Activated CD8-positive, alpha-beta memory T cell treated with anti-CD3 and anti-CD28 coated beads, Interleukin-2, amount 50 U/mL, for 48 hours (primary cell): ENCODE data around the gene PMM2.

Experiments
- DNase-seq: peaks from one replicate; pipeline ENCODE4 v3.0.0-alpha.2; 2020

Gene PMM2

DNA sequence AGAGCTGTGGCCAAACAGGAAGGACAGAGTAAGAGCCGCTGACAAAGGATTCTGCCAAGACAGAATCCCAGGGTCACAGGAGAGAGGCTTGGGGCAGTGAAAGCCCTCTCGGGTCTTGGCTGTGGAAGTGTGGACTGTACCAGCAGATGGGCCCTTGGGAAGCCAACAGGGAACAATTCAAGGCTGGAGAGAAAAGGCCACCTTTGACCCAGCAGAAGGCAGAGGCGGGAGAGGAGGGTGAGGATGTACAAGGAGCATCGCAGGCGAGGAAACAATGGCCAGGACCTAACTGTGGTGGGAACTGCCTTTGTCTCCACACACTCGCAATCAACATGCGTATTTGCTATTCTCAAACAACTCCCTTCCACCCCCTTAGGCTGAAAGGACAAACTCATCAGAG, 55.5 kb downstream of the PMM2 start:
- no peak for DNase-seq

DNA sequence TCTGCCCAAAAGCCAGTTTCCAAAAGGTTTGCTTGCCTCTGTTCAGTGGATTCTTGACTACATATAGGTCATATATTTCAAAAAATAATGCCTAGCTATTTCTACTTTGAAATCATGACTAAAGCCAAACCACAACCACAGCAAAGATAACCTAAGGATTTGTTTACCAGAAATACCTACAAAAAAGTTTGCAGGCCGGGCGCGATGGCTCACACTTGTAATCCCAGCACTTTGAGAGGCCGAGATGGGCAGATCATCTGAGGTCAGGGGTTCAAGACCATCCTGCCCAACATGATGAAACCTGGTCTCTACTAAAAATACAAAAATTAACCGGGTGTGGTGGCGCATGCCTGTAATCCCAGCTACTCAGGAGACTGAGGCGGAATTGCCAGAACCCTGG, 56.0 kb downstream of the PMM2 start:
- no peak for DNase-seq

DNA sequence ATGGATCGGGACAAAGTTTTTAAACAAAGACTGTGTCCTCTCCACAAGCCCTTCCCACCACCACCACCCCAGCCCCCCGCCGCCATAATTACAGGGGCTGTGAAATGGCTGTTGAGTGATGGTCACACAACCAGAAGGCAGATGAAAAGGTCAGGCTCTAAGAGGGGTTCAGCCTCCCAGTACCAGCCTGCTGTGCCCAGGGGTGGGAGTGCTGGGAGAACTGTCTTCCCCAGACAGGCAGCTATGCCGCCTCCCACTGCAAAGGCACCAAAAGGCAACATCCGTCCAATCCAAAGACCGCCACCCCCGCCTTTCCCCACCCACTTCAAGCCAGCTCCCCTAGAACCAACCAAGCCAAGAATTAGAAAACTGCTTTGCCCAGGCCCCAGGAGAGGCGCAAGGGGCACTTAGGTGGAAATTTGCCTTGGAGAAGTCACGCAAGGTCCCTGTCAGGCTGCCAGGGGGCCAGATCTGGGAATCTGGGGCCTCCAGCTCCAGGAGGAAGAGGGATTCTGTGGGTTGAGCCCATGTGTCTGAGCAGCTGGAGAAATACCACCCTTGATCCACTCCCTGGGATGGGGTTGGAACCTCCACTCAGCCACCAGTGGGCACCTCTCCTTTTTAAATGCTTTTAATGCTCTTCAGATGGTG, 56.8 kb downstream of the PMM2 start:
- no peak for DNase-seq

DNA sequence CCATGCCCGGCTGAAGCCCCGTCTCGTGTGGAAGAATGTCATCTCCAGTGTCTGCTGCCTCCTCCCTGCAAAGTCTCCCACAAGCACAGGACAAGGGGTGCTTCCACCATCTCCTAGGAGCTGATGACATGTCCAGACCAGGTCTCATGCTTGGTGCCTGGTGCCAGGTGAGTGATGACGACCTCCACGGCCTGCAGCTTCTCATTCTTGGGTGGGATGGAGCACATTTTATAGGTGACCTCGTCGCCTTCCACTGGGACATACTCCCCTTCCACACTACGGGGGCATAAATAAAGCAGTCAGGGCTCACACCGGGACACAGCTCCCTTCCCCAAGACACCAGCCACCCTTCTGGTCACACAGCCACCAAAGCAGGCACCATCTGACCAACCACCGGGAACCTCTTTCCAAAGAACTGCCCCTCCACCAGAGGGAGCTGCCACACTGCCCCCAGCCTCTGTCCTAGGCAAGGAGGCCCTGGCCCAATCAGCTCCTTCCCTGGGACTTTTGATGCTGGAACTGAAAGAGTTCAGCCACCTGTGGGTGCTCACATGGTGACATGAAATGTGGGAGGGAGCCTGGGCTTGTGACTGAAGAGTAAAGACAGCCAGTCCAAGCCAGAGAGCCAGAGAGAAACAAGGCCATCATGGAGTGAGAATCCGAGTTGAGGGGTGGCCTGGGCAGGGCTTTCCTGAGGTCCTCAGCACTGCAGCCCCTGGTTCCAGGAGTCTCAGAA, 57.6 kb downstream of the PMM2 start:
- no peak for DNase-seq

DNA sequence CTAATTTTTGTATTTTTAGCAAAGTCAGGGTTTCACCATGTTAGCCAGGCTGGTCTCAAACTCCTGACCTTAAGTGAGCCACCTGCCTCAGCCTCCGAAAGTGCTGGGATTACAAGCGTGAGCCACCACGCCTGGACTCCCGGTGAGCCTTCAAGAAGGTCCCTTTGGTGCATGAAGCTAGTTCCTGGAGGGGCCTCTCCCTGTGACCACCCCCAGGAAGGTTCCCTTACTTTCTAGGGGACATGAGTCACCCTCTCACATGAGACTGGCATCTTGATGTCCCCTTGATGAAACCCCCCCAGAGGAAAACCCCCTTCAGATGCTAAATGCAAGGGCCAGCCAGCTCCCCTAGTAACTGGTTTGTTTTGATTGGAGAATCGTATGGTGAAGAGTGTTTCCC, 58.3 kb downstream of the PMM2 start:
- no peak for DNase-seq

DNA sequence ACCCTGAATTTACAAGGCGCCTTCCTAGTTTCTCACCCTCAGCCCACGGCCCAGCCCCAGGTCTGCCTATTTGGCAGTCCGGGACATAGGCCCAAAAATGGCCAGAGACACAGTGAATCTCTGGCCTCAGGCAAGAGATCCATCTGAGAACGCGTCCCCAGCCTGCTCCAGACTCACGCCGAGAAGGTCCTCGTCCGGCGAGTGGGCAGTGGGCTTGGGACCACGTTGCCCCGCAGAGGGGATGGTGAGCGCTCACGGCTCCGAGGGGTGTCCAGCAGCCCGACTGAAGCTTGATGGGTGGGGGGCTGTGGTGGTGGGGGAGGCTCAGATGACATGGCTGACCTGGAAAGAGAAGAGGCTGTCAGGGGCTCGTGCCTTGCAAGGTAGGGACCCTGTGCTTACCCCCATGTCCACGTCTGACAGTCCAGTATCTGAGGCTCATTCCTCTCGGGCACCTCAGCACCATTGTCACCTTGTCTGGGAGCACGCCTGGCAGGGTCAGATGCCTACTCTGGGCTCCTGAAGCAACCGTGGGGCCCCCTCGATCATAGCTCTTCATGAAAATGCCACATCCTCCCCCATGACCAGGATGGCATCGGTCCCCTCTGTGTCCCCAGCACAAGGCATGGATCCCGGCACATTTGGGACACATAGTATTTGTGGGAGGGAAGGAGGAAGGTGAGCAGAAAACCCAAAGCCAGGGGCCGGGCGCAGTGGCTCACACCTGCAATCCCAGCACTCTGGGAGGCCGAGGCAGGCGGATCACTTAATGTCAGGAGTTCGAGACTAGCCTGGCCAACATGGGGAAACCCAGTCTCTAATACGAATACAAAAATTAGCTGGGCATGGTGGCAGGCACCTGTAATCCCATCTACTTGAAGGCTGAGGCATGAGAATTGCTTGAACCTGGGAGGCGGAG, 61.6 kb downstream of the PMM2 start:
- no peak for DNase-seq

DNA sequence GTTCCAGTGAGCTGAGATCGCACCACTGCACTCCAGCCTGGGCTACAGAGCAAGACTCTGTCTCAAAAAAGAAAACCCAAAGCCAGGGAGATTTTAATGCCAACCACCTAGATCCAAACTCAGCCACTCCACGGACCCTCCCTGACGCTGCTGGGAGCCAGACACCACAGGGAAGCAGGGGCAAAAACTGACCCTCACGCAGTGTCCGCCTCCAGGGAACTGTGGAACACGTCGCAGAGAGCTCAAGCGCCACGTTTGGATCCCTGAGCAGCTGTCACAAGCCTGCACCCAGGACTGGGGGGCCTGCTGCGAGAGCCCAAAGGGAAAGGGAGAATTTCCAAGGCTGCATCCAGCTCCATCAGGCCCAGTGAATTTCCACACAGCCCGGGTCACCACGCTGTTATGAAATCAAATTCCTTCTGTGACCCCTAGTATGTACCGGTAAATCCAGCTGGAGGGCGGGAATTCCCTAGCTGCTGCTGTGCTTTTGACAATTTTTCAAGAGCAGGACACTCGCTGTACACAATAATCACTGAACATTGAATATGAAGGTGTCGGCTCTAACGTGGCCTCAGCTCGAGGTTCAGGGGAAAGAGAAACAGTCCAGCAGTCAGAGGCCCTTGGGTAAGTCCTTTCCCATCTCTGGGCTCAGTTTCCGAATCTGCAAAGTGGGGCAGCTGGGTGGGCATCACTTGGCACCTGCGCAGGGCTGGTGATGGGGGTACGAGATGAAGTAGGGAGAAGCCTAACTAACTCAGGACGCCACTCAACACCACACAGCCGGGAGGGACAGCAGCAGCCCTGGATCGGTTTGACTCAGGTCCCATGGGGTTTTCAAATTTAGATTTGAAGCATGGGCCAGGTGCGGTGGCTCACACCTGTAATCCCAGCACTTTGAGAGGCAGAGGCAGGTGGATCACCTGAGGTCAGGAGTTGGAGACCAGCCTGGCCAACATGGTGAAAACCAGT, 62.6 kb downstream of the PMM2 start:
- no peak for DNase-seq

DNA sequence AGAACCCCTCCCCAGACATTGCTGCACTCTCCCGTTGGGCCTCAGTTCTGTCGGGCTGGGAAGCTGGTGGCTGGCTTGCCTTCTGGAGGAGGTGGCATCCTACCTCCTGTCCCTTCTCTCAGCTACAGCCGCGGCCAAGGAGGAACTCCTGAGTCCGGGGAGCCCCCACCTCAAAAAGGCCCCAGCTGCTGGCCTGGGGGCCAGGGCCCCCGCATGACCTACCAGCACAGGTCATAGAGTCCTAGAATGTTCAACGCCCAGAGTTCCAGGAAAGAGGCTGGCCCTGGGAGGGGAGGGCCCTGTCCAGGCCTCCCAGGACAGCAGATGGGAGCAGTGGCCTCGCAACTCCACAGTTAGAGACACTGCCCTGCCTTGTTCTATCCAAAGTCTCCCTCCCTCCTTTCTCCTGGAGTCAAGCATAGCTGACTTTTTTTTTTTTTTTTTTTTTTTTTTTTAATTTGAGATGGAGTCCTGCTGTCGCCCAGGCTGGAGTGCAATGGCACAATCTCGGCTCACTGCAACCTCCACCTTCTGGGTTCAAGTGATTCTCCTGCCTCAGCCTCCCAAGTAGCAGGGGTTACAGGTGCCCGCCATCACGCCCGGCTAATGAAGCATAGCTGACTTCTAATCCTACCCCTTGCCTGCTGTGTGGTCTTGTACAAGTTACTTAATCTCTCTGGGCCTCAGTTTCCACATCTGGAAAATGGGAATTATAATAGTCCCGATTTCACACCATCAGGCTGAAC, 64.1 kb downstream of the PMM2 start:
- no peak for DNase-seq

DNA sequence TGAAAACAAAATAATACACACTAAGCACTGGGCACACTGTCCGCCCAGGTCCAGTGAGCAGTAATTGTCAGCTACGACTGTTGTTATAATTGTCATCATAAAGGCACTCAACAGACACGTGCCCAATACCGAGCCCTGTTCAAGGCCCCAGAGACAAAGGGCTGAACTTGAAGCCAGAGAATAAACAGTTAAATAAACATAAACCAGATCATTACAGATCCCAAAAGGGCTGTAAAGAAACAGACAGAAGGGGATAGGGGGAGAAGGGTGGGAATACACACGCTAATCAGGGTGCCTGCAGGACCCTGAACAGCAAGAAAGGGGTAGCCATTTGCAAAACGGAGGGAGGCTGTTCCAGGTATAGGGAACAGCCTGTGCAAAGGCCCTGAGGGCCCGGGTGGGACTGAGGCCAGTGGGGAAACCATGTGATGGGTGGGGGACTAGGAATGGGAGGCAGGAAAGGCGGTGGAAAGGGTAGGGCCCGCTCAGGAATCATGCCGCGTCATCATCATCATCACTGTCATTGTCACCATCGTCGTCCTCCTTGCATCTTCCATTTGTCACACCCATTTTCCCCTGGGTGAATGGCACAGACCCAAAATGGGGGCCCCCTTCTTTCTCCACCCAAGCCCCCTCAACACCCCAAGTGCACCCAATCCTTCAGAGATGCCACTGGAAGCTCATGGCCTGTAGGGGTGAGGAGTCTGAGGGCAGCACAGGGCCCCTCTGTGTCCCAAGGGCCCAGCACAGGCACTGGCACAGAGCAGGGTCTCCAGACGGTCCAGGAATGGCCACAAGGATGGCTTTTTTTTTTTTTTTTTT, 64.9 kb downstream of the PMM2 start:
- no peak for DNase-seq

DNA sequence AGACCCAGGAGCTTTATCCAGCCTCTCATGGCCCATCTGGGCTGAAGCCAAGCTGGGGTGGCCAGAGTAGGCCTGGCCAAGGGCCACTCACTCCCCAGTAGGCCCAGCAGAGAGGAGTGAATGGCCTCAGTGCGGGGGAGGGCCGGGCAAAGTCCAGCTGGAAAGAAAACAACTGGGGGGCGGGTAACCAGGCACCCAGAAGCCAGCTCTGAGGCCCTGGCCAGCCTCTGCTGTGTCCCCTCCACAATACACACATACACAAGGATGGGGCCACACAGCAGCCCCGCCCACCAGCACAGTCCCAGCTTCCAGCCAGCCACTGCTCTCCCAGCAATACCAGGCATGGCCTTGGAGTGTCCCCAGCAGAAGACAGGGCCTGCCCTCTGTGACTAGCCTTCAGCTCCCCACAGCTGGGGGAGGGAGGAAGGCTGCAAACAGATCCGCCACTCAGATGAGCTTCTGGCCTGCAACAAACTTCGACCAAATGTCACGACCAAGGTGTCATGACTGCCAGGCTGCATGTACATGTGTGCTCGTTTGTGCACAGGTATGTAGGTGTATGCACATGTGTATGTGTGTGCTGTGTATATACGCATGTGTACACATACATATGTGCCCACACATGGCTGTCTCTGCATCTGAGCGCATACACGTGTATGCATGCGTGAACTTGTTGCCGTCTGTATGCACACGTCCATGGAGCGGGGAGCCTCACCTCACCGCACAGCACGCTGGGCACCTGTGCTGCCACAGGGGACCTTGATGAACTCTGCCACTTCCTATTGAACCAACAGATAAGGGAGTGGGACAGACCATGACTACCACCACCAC, 66.2 kb downstream of the PMM2 start:
- no peak for DNase-seq

DNA sequence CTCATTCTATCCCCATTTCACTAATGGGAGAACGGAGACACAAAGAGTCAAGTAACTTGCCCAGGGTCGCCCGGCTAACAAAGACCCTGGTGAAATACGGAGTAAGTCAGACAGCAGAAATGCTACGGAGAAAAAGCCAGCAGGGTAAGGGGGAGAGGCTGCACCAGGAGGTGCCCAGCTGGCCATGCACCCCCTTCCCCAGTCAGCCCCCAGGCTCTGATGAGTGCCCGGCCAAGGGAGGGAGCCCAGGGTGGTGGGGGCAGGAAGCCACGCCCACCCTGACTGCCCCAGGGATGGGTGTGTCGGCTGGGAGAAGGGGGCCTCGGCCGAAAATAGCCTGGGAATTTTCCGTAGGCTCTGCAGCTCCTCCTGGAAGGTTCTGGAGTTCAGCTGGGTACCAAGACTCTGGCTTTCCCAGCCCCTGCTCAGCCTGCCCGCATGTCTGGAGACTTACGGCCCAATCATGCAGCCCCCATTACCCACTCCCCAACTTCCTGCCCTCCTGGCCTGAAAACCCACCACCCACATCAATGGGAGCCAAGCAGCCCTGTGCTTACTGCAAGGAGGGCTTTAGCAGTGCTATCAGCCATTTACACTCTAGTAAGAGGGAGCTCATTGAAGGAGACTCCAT, 67.0 kb downstream of the PMM2 start:
- no peak for DNase-seq

DNA sequence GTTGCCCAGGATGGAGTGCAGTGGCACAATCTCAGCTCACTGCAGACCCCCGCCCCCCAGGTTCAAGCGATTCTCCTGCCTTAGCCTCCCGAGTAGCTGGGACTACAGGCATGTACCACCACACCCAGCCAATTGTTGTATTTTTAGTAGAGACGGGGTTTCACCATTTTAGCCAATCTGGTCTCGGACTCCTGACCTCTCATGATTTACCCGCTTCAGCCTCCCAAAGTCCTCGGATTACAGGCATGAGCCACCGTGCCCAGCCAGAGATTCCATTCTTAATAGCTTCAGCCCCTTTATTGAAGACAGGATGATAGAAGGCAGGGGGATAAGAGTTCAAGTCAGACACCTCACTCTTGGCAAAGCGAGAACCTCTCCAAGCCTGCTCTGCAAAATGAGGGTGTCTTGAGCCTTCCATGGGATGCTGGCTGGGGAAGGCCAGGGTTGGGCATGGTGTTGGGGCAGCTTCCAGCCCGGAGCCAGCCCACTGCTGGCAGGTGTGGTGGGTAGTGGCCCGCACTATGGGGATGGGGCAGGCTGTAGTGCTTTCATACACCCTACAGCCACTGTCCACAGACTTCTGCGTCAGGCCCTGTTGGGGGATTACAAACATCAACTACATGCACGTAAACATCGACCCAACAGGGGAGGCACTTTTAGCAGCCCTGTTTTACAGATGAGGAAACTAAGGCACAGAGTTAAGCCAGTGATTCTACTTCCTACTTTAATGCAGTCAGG, 67.7 kb downstream of the PMM2 start:
- DNase-seq = no peak

DNA sequence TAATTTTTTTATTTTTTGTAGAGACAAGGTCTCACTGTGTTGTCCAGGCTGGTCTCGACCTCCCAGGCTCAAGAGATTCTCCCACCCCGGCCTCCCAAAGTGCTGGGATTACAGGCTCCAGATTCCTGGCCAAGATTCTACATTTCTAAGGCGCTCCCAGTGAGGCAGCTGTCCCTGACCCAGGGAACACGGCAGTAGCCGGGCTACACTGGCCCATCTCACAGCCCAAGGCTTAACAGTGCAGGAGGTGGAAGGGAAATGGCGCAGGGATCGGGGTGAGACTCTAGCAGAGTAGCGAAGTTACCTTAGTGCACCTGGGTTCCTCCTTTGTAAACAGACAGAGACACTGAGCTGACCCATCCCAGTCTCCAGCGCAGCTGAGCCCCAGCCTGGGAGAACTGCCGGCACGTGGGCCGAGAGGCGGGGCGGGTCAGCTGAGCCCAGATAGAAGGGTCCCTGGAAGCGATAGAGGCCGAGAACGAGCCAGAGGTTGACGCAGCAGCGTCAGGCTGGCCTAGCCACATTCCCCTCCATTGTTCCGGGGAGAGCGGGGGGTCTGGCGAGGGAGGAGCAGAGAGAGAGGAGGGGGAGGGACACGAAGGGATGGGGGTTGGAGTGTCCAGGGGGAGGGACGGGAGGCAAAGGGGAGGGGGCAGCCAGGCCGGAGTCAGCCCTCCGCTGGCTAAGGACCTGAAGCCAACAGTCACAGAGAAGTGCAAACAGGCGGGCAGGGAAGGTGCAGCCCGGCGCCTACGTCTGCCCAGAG, 68.7 kb downstream of the PMM2 start:
- DNase-seq = no peak

DNA sequence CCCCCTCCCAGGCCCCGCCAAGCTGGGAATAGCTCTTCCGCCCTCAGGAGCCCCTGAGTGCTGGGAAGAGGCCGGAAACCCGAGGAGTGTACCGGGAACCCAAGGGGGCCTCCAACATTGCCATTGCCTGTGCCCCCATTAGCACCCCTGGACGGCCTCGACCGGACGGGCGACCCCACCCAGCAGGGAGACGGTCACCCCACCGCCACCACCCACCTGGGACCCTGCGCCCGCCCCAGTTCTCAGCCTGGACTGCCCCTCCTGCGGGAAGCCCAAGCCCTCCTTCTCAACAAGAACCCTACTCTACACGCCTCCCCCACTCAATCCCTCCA, 69.2 kb downstream of the PMM2 start:
- no peak for DNase-seq

DNA sequence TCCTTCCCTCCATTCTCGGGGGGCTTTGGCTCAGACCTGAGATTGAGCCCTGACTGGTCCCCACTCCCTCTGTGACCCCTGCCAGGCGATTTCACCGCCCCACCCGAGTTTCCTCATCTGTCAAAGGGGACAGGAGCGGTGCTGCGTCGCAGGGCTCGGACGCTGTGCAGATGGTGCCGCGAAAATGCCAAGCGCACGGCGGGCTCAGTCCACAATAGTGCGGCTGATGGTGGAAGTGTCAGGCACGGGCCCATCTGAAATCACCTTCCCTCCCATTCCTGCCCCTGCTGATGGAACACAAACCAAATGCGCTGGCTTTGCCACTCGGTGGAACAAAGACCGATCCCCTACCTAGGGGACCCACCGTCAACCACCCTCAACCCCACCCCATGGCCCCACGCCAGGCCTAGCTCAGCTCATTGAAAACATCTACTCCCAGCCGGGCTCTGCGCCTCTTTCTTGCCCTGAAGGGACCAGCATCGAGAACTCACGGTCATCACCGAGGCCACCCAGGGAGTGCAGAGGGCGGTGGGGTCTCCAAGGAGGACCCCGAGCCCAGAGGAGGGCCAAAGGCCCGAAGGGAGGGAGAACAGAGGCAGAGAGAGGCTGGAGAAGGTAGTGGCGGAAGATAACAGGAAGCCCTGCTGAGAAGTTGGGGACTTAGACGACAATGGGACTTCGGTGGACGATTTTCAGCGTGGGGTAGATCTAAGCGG, 69.7 kb downstream of the PMM2 start:
- DNase-seq = no peak

DNA sequence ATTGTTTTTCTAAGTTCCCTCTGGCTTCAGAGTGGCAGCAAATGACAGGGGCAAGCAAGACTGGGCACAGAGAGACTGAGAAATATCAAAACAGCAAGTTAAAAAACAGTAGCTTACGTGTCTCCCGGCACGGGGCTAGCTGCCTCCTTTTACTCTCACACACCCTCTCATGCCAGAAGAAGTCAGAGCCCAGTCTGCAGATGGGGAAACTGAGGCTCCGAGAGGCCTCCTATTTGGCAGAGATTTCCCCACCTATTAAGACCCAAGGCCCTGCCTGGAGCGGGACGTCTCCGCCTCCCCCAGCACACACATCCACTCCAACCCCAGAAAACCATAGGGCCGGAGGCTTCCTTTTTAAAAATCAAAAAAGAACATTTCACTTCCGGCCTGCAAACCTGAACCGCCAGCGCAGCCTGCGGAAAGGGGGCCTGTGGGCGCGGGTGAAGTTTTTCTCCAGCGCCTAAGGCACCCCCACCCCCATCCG, 70.3 kb downstream of the PMM2 start:
- DNase-seq = no peak
